HG03159 (cell line): Measurements from ENCODE around the gene ISX.
"Not testable (repeated sequence)": the region's sequence is repeated elsewhere in the genome, so short reads cannot be mapped to it uniquely, and the experiment has no call there.

Experiments
- ATAC-seq: cut with Tn5 transposase; IDR thresholded peaks from one replicate; pipeline ENCODE4 v1.9.1; 2021; ENCODE audit warnings: mild to moderate bottlenecking, moderate library complexity; ENCODE audit not compliant: unreplicated experiment

The ISX gene

DNA sequence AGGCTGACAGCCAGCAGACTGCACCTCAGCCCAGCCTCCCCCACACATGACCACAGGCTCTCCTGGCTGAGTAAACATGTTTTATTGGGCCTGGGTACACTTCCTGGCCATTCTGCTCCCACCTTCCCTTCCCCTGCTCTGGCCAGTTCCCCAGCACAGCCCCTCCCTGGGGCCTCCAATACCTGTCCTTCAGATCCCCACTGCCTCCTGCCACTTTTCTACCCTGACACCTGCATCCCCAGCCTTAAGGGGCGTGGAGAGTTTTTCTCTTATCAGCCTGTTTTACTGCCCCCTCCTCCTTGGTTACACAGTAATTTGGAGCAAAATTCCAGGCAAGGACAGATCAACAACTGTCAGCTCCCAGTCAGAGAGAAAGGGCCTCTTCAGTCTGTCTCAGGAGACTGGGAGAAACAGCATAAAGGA lies at the start of gene ISX:
TSS of gene ISX (plus strand) at position 363 of the 423 bp plus-strand sequence. CDS start 930 bp downstream, outside the sequence.
- no peak for ATAC-seq

DNA sequence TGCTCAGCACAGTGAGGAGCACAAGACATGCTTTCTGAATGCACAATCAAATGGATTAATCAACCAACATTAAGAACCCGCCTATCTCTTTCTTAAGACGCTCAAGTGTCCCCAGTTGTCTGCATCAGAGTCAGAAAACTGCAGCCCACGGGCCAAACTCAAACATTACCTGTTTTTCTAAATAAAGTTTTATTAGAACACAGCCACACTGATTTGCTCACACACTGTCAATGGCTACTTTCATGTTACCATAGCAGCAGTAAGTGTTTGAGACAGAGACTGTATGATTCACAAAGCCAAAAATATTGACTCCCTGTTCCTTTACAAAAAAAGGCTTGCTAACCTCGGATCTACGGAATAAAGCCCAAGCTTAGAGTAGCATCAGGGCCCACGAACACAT lies 49.0 kb upstream of the ISX start:
- no peak for ATAC-seq

DNA sequence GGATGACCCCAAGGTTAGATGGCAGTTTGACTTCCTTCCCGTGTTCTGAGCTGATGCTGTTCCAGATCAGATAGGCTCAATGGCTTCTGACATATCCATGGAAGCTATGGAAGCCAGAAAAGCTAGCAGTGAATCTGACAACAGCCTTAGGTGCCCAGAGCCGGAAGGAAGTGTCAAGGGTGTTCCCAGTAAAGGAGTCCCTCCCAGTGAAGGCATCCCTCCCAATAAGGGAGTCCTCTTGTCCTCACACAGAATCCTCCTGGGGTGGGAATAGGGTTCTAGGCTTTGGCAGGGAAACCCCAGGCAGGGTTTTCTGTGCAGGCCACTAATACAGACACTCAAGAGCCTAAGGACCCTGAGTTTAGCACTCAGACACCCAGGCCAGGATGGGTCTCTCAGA lies 47.0 kb upstream of the ISX start:
- no peak for ATAC-seq

DNA sequence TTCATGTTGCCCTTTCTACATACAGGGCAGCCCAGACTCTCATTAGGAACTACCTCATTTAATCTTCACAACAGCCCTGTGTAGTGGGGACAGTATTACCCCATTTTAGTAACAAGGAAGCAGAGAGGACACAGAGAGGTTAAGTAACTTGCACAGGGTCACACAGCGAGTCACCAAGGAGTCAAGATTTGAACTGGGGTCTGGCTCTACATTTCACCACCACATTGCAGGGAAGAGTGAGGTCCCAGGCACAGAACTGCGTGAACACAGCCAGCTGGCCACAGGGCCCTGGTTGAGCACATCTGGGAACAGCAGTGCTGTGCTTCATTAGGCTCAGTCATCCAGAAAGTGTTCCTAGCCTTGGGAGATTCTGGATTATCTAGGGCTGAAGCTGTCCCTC lies 45.4 kb upstream of the ISX start:
- ATAC-seq: no peak

DNA sequence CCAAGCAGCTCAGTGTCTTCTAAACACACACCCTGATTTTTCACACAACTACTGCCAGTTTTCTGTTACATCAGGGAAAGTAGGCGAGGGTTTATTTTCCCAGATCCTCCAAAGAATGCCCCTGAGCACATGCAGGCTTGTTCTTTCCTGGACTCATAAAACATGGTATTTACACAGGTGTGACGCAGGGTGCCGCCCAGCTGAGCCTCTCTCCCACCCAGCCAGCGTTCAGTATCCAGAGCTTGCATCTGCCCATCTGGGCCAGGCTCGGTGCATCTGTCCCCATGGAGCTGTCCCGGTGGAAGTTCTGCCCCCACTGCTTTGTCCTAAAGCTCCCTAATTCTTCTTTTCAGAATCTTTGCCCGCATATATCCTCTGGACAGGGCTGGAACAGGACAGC lies 44.8 kb upstream of the ISX start:
- no peak for ATAC-seq

DNA sequence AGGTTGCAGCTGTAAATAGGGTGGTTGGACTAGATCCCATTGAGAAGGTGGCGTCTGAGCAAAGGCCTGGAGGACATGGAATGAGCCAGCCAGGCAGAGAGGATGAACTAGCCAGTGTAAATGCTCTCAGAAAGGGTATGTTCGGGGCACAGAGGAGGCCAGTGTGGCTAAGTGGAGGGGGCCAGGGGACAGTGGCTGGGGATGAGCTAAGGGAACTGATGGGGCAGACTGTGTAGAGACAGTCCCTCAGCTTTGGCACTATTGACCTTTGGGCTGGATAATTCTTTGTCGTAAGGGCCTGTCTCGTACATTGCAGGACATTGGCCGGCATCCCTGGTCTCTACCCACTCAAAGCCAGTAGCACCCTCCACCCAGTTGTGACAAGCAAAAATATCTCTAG lies 43.7 kb upstream of the ISX start:
- no peak for ATAC-seq

DNA sequence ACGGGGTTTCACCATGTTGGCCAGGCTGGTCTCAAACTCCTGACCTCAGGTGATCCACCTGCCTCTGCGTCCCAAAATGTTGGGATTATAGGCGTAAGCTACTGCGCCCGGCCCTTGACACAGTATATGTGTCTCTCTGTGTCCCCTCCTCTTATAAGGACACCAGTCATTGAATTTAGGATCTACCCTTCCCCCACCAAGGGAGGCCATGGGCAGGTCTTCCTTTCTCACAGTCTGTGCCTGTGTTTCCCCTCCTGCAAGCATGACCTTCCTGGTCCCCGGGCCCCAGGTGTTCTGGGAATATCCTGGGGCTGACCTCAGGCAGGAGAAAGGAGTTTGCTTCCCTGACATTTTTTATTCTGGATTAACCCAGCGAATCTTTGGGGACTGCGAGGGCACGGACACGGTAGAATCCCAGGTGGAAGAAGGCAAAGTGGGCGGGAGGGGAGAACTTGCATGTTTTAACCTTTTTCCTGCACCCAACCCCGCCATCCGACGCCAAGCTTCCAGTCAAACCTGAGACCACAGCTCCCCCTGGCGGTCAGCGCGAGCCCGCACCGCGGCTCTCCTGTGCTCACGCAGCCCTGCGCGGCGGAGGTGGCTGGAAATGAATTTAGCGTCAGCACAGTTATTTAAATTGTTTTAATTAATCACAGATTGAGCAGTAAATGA lies 42.1 kb upstream of the ISX start:
- no peak for ATAC-seq

DNA sequence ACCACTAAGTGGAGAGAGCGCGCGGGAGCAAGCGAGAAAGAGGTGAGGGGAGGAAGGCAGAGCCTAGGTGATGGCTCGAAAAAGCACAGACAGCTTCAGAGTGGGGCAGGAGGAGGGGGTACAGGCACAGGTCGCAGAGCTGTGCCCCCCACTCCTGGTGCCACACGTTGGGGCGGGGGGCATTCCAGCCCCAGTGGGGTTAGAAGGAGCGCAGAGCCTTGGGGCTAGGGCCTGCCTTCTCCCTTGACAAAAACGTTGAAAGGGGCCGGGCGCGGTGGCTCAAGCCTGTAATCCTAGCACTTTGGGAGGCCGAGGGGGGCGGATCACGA lies 41.6 kb upstream of the ISX start:
- no peak for ATAC-seq

DNA sequence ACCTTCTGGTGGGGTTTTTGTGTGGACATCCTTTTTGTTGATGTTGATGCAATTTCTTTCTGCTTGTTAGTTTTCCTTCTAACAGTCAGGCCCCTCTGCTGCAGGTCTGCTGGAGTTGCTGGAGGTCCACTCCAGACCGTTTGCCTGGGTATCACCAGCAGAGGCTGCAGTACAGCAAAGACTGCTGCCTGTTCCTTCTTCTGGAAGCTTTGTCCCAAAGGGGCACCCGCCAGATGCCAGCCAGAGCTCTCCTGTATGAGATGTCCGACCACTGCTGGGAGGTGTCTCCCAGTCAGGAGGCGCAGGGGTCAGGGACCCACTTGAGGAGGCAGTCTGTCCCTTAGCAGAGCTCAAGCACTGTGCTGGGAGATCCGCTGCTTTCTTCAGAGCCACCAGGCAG lies 35.8 kb upstream of the ISX start:
- not testable (repeated sequence) for ATAC-seq

DNA sequence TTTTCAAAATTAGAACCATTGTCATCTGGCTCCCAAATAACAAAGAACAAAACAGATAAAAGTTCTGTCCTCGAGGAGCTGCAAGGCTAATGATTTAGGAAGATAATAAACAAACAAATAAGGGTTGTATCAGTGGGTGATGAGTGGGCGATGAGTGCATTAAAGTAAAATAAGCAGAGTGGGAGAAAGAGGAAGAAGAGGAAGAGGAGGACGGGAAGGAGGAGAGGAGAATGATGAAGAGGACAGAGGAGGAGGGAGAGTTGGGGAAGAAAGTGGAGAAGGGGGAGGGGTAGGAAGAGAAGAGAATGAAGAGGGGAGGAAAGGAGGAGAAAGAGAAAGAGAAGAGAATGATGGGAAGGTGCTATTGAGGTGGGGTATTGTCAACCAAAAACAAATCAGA lies 33.4 kb upstream of the ISX start:
- no peak for ATAC-seq

DNA sequence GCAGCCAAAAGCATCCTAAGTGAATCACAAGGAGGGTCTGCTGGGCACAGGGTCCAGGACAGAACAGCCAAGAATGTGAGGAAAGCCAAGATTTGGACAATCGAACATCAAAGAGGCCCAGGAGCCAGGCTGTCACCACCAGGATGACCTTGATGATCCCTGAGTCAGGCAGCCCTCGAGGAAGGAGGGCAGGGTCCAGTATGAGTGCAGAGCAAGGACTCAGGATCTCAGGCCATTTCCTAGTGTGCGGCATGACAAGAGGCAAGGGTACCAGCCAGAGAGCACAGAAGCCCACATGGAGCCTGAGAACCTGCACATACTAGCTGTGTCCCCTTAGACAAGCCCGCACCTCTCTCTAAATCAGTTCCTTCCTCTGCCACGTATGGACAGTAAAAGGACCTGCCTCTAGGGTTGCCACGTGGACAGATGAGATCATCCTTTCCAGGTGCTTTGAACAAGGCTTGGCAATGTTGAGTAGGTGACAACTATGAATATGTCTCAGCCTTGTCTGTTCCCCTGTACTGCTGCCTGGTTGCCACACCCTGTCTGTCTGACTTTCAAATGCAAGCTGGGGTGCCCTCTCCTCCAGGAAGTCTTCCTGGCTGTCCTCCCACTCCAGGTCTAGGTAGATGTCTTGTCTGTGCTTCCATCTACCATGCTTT lies 32.2 kb upstream of the ISX start:
- ATAC-seq: no peak

DNA sequence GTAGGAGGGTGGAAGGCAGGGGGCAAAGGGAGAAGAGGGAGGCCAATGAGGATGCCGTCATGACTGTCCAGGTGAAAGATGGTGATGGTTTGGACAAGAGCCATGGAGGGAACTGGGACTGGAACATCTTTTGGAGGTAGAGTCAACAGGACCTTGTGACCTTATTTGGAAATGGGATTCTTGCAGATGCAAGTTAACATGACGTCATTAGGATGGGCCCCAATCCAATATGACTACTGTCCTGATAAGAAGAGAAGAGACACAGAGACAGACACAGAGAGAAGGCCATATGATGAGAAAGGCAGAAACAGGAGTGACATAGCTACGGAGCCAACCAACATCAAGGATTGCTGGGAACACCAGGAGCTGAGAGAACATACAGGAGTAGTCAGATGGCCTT lies 31.0 kb upstream of the ISX start:
- no peak for ATAC-seq

DNA sequence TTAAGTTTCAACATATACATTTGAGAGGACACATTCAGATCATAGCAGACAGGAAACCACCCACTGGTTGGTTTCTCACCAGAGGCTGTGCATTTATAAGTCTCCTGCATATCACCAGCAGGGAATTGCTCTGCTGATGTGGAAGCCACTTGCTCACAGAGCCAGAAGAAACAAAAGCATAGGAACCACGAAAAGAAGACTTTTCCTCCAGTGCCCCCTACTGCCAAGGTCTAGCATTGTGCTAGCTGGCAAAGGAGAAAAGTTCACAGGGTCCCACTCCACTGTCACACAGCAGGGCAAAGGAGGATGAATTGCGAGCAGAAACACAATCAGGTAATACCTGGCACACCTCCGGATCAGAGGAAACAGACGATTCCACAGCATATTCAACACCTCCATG lies 28.9 kb upstream of the ISX start:
- ATAC-seq: no peak

DNA sequence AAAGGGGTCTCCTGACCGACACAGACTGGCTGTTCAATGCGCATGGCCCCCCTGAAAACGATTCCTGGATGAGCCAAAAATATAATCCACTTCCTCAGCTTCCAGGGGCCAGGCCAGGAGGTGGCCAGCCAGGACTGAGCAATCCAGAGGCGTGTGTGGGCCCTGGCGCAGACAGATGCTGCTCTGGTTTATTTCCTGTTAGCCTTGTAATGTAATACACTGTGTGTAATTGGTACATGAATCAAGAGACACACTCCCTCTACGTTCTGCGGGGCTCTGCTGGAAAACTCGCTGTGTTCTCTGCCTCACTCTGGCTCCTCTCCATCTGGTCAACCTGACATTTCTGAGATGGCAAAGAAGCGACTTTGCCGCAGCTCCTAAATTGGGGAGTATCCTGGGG lies 26.3 kb upstream of the ISX start:
- ATAC-seq: no peak

DNA sequence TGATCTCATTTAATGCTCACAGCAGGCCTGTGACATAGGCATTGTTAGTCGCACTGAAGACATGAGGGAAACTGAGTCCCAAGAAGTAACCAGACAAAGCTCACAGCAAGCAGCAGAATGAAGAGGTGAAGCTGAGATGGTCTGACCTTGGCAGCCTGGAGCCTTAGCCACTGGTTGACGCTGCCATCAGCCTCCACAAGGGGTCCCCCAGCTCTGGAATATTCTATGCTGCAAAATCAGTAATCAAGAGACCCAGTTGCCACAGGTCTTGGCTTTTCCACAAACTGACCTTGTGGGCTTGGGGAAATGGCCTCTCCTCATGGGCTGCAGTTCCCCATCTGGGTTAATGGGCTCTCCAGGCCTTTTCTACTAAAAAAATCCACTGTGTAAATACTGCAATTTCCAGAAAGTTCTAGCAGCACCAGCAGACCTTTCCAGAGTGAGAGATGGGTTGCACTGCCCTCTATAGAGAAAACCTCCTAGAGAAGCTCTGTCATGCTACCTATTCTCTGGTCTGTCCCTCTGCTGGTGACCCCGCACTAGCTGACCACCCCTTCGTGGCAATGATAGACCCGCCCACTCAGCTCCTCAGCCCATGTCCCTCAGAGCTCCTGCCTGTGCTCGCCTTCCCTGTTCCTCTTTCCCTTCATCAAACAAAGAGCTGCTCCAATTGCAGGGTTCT lies 22.6 kb upstream of the ISX start:
- no peak for ATAC-seq

DNA sequence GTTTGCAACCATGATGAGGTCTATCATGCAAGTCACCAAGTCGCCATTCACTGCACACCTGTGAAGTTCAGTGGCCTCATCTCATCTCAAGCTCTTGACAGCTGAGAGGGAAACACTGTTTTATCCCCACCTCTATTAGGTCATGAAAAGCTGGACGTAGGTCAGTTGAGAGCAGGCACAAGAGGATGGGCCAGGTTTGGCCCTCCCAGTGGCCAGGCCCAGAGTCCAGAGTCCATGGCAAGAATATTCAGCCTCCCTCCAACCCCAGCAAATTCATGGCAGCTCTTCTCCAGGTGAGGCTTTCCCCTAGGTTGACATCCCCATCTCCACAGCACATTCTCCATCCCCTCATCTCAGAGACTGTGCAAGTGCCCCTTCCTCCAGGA lies 22.0 kb upstream of the ISX start:
- no peak for ATAC-seq

DNA sequence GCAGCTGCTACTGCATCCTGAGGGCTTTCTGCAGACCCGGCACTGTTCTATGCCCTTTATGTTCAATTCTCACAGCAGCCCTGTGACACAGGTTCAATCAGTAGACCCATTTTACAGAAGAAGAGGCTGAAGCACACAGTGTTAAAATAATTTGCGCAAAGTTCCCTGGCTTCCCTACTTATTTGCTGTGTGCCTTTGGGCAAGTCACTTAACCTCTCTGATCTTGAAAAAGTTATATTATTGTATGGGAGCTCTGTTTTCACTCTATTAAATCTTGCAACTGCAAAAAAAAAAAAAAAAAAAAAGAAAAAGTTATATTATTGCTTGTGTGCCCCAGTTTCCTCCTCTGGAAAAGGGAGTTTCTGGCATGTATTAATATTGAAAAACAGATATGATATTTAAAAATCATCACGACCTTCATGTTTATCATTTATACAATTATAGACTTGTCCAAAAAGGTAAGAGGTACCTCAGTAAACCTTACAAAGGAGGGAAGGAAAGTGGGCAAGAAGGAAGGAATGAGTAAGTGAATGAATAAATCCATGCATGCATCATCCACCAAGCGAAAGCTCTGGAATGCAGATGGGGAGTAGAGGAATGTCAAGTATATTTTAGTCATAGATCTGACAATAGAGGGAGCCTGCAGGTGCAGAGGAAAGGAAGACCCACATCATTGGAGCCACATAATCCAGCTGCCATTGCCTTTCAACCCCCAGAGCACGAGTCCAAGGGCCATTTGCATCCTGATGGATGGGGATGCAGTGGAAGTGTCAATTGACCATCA lies 21.2 kb upstream of the ISX start:
- no peak for ATAC-seq

DNA sequence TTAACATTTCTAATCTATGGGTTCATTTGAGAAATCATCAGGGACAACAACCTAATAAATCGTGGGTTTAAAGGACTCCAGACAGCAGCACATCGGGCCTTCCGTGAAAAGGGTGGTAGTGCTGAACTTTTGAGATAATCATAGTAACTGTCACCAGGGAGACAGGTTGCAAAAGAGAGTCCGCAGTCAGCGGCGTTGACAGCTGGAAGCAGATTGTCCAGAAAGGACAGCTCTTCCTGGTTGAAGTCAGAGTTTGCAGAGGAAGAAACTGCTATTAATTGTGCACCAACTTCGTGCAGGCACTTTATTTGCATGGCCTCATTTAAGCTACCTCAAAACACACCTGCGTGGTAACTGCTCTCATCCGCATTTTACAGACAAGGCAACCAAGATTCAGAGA lies 20.5 kb upstream of the ISX start:
- ATAC-seq: no peak

DNA sequence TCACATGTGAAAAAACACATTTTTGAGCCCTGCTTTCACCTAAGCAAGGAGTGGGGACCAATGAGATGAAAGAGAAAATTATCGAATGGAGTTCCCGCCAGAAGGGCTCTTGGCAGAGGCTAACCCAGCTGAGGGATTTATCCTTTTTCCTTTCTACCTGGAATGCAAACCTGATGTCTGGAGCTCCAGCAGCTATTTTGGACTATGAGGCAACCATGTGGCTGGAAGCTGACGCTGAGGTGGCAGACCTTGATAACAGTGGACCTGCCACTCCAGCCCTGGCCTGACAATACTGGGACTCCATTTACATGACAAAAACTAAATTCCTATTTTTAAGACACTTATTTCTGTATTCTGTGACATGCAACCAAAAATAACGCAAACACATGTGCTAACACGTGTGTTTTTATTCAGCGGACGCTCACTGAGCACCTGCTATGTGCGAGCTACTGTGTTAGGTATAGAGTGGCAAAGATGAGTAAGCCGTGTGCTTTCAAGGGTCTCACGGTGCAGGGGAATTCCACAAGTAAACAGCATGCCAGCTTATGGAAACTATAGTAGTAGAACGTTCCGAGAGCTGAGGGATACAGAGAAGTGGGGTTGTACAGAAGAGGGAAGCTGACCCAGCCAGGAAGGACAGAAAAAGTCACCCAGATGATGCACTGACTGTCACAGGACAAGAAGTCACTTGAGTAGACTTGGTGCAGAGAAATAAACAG lies 19.1 kb upstream of the ISX start:
- no peak for ATAC-seq

DNA sequence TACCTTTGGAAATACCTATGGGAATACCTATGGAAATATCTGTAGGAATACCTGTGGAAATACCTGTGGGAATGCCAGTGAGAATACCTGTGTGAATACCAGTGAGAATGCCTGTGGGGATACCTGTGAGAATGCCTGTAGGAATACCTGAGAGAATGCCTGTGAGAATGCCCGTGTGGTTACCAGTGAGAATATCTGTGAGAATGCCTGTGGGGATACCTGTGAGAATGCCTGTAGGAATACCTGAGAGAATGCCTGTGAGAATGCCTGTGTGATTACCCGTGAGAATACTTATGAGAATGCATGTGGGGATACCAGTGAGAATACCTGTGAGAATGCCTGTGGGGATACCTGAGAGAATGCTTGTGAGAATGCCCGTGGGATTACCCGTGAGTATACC lies 15.9 kb upstream of the ISX start:
- not testable (repeated sequence) for ATAC-seq

DNA sequence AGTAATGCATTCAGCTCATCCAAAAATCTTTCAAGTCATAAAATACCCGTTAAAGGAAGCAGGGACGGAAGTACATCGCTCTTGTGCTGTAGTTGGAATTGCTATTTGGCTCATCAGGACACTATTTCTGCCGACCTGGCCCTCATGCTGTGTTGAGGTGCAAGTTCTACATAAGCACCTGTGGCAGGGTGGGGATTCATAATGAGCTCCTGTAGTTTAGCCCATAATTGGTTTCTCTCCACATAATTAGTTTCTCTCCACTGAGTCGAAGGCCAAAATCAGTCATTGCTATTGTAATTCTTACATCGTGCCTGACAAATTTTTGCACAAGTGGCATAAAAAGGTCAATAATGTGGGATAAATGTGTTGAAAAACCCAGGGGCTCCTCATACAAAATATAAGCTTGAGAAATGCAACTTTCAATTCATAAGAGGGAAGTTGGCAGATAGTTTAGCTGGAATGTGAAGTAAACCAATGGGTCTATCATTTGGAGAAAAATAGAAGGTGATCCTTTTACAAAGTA lies 14.9 kb upstream of the ISX start:
- ATAC-seq: no peak
